ENCODE measurements around the gene ACACB.

The ACACB gene

GRCh38 chr12:109219938-109220337 is 103.6 kb downstream of the ACACB start:
- no peak for DNase-seq (ENCODE audit: low spot score)

GRCh38 chr12:109221277-109221931 is 105.0 kb downstream of the ACACB start:
- no peak for DNase-seq (ENCODE audit: low spot score)

- DNase-seq (ENCODE audit: low spot score): no peak
These were observed 105.7 kb downstream of the ACACB start for GRCh38 chr12:109222062-109222461.

- DNase-seq (ENCODE audit: low spot score): no peak
These were observed 106.1 kb downstream of the ACACB start for GRCh38 chr12:109222496-109222895.

- DNase-seq (ENCODE audit: low spot score): no peak
These were observed 106.8 kb downstream of the ACACB start for GRCh38 chr12:109223211-109223610.

- DNase-seq (ENCODE audit: low spot score): no peak
These were observed 107.5 kb downstream of the ACACB start for GRCh38 chr12:109223868-109224267.

- DNase-seq (ENCODE audit: low spot score): no peak
These were observed 112.3 kb downstream of the ACACB start for GRCh38 chr12:109228664-109229063.

- no peak for DNase-seq (ENCODE audit: low spot score)
These were observed 113.8 kb downstream of the ACACB start for GRCh38 chr12:109230193-109230592.

- no peak for DNase-seq (ENCODE audit: low spot score)
These were observed 116.3 kb downstream of the ACACB start for GRCh38 chr12:109232731-109233130.

GRCh38 chr12:109234012-109234411 is 117.6 kb downstream of the ACACB start:
- no peak for DNase-seq (ENCODE audit: low spot score)

GRCh38 chr12:109236257-109236656 is 119.9 kb downstream of the ACACB start:
- DNase-seq (ENCODE audit: low spot score): no peak

GRCh38 chr12:109239179-109239578 is 122.8 kb downstream of the ACACB start:
- no peak for DNase-seq (ENCODE audit: low spot score)

GRCh38 chr12:109239691-109240090 is 123.3 kb downstream of the ACACB start:
- no peak for DNase-seq (ENCODE audit: low spot score)

GRCh38 chr12:109240365-109240764 is 124.0 kb downstream of the ACACB start:
- DNase-seq (ENCODE audit: low spot score): no peak

GRCh38 chr12:109241936-109242335 is 125.5 kb downstream of the ACACB start:
- DNase-seq (ENCODE audit: low spot score): no peak

GRCh38 chr12:109244073-109244472 is 127.7 kb downstream of the ACACB start:
- no peak for DNase-seq (ENCODE audit: low spot score)

- no peak for DNase-seq (ENCODE audit: low spot score)
These were observed 129.8 kb downstream of the ACACB start for GRCh38 chr12:109246221-109246620.

- no peak for DNase-seq (ENCODE audit: low spot score)
These were observed 131.7 kb downstream of the ACACB start for GRCh38 chr12:109247831-109248654.

- no peak for DNase-seq (ENCODE audit: low spot score)
These were observed 134.1 kb downstream of the ACACB start for GRCh38 chr12:109250523-109250922.

GRCh38 chr12:109252799-109253198 is 136.4 kb downstream of the ACACB start:
- no peak for DNase-seq (ENCODE audit: low spot score)

GRCh38 chr12:109253913-109254544 is 137.6 kb downstream of the ACACB start:
- no peak for DNase-seq (ENCODE audit: low spot score)

GRCh38 chr12:109255377-109255776 is 139.0 kb downstream of the ACACB start:
- no peak for DNase-seq (ENCODE audit: low spot score)

GRCh38 chr12:109256011-109256410 is 139.6 kb downstream of the ACACB start:
- DNase-seq (ENCODE audit: low spot score): no peak

All from hematopoietic multipotent progenitor cell treated with erythropoietin and hydrocortisone succinate and interleukin-3 and kit ligand, for 17 days (in vitro differentiated cells).